GM23248 (cell line): Measurements from ENCODE around the gene MORC1.

Experiments
- EZH2 ChIP-seq: fragments of 200-600 bp; sonication (generic); IDR thresholded peaks from 2 replicates; pipeline ENCODE4 v1.6.1; 2018; ENCODE audit warnings: antibody characterized with exemption, mild to moderate bottlenecking; ENCODE audit not compliant: insufficient read depth, poor library complexity, severe bottlenecking
- EZH2phosphoT487 ChIP-seq: fragments of 200-600 bp; sonication (generic); IDR thresholded peaks from 2 replicates; pipeline ENCODE4 v1.6.1; 2018; ENCODE audit warnings: antibody characterized with exemption, moderate library complexity, mild to moderate bottlenecking, low read depth; ENCODE audit not compliant: insufficient read depth

- no peak for TF ChIP-seq EZH2
- TF ChIP-seq EZH2phosphoT487: no peak
Measured at GRCh38 chr3:109136523-109136922, 18.6 kb upstream of the MORC1 start, which contains the start of gene C3orf85.
